ENCODE results near the gene DNAJC25. TPM values are rescaled to one million over a fixed set of nuclear protein-coding genes. Genes with fewer than 3 reads are reported as not detected.

The DNAJC25 gene
- total and polyA plus RNA-seq, 12 donors = 9.1 to 36.0 (median 15.5) TPM

DNA sequence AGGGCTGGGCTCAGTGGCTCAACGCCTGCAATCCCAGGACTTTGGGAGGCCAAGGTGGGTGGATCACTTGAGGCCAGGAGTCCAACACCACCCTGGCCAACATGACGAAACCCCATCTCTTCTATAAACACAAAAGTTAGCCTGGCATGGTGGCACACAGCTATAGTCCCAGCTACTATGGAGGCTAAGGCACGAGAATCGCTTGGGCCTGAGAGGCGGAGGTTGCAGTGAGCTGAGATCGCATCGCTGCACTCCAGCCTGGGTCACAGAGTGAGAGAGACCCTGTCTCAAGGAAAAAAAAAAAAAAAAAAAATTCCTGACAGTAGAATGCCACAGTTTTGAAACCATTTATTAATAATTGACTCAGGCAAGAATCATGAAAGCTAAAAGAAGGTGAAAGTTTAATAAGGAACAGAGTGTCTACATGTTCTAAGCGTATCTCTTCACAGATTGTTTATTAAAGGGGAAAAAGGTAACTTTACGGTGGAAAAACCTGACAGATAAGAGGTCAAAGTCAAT is 26.0 kb upstream of the DNAJC25 start:
- intact Hi-C loops (cut with DNase I) = no loop called here
- H3K27ac ChIP-seq = no peak overlapping the region
- H3K36me3 ChIP-seq (replicated peaks in 1 of 2) = no peaks in the 10 kb centered on the region
- TF ChIP-seq, protein P1, sequence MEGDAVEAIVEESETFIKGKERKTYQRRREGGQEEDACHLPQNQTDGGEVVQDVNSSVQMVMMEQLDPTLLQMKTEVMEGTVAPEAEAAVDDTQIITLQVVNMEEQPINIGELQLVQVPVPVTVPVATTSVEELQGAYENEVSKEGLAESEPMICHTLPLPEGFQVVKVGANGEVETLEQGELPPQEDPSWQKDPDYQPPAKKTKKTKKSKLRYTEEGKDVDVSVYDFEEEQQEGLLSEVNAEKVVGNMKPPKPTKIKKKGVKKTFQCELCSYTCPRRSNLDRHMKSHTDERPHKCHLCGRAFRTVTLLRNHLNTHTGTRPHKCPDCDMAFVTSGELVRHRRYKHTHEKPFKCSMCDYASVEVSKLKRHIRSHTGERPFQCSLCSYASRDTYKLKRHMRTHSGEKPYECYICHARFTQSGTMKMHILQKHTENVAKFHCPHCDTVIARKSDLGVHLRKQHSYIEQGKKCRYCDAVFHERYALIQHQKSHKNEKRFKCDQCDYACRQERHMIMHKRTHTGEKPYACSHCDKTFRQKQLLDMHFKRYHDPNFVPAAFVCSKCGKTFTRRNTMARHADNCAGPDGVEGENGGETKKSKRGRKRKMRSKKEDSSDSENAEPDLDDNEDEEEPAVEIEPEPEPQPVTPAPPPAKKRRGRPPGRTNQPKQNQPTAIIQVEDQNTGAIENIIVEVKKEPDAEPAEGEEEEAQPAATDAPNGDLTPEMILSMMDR (IDR thresholded peaks at IDR 0.05) = no peak
- no peak for TF ChIP-seq POLR2A (IDR thresholded peaks at IDR 0.05)
- no peak overlapping the region for H3K4me3 ChIP-seq
- H3K4me1 ChIP-seq (replicated peaks in 1 of 2) = peaks cover 0 to 9% of the 10 kb centered on the region in 2 donors
- H3K27me3 ChIP-seq = no peaks in the 10 kb centered on the region
- WGBS, 4 donors = 88 to 93% (median 91%) methylated on average over 9 of the region's 9 CpGs
- no peaks in the 10 kb centered on the region for H3K9me3 ChIP-seq (replicated peaks in 1 of 3)
- no peak for DNase-seq

DNA sequence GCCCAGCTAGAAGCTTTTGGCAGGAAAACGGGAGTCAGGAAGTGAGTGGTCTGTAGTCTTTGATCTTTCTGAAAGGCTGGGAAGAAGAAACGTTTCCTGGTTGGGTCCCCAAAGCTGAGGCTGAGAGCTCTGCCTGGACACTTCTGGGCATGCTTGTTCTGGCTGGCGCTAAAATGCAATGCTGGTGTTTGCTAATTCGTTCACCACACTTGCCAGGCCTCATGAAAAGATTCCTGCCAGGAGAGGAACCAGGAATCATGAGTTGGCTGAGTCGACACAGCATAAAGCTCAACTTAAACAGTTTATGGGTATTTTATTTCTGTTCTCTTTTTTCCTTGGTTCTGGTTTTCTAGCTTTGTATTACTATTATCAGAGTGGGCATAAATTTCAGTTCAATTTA is 21.0 kb upstream of the DNAJC25 start:
- no peak for TF ChIP-seq POLR2A (IDR thresholded peaks at IDR 0.05)
- TF ChIP-seq, protein P1 (IDR thresholded peaks at IDR 0.05) = no peak
- WGBS, 4 donors = 66 to 74% (median 71%) methylated on average over 5 of the region's 5 CpGs
- H3K4me1 ChIP-seq (replicated peaks in 1 of 2) = no peaks in the 10 kb centered on the region
- no peaks in the 10 kb centered on the region for H3K36me3 ChIP-seq (replicated peaks in 1 of 2)
- no peaks in the 10 kb centered on the region for H3K27me3 ChIP-seq
- H3K27ac ChIP-seq = no peak overlapping the region
- DNase-seq = no peak
- H3K4me3 ChIP-seq = no peak overlapping the region
- H3K9me3 ChIP-seq (replicated peaks in 1 of 3) = no peaks in the 10 kb centered on the region
- intact Hi-C loops (cut with DNase I) = no loop called here

DNA sequence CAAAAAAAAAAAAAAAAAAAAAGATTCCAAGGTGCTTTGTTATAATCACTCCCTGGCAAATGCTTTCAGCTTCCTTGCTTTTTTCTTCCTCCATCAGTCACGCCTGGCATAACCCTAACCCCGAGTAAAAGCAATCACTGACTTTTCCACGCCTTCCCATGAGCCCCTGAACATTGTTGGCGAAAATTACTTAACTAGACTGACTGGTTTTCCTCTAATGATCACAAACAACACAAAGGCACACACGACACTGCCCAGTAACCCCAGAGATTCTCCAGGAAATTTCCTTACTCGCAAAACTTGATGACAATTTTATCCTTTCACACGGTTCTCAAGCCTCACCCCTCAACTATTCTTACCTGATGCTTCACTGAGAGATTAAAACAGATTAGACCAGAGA is 20.3 kb upstream of the DNAJC25 start:
- no peaks in the 10 kb centered on the region for H3K4me1 ChIP-seq (replicated peaks in 1 of 2)
- no peaks in the 10 kb centered on the region for H3K27me3 ChIP-seq
- 84 to 90% (median 85%) methylated on average over 7 of the region's 7 CpGs for WGBS, 4 donors
- intact Hi-C loops (cut with DNase I) = no loop called here
- TF ChIP-seq, protein P1 (IDR thresholded peaks at IDR 0.05) = no peak
- no peak for TF ChIP-seq POLR2A (IDR thresholded peaks at IDR 0.05)
- H3K9me3 ChIP-seq (replicated peaks in 1 of 3) = no peaks in the 10 kb centered on the region
- no peak for DNase-seq
- no peak overlapping the region for H3K27ac ChIP-seq
- H3K4me3 ChIP-seq = no peak overlapping the region
- no peaks in the 10 kb centered on the region for H3K36me3 ChIP-seq (replicated peaks in 1 of 2)

DNA sequence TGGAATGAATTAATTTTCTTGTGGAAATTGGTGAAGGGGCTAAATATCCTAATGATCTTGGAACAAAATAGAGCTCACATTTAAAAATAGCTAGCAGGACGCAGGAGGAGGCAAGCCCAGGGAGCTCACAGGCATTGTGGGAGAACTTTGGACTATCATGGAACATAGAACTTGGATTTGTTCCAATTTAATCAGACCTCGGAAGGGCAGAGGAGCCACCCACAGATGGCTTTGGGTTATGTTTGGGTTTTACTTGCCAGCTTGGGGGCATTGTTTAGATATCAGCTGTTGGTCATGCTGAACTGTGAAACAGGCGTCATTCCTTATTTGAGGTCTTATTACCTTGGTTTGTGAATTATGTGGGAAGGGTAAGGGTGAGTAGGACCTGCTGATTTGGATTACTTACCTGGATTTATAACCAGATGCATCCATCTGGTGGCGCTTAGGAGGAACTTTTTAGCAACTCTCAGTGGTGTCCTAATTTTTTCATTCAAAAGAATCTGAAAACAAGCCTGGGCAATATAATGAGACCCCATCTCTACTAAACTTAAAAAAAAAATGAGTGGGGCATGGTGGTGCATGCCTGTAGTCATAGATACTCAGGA is 17.6 kb upstream of the DNAJC25 start:
- DNase-seq = no peak
- H3K27ac ChIP-seq = no peak overlapping the region
- TF ChIP-seq POLR2A (IDR thresholded peaks at IDR 0.05) = no peak
- TF ChIP-seq, protein P1 (IDR thresholded peaks at IDR 0.05) = no peak
- no peaks in the 10 kb centered on the region for H3K27me3 ChIP-seq
- WGBS, 4 donors = 40 to 53% (median 42%) methylated on average over 4 of the region's 4 CpGs
- H3K4me3 ChIP-seq = no peak overlapping the region
- H3K9me3 ChIP-seq (replicated peaks in 1 of 3) = no peaks in the 10 kb centered on the region
- intact Hi-C loops (cut with DNase I) = no loop called here
- H3K4me1 ChIP-seq (replicated peaks in 1 of 2) = no peaks in the 10 kb centered on the region
- no peaks in the 10 kb centered on the region for H3K36me3 ChIP-seq (replicated peaks in 1 of 2)
